HG03108 (cell line): ENCODE data around the gene MBD5.
A peak's percentile ranks its signal among the peaks of the same experiment; 100 is the strongest.
"Not testable (repeated sequence)": the region's sequence is repeated elsewhere in the genome, so short reads cannot be mapped to it uniquely, and the experiment has no call there.

Experiments used
- ATAC-seq: cut with Tn5 transposase; IDR thresholded peaks from one replicate; pipeline ENCODE4 v1.9.1; 2021; ENCODE audit warnings: moderate library complexity; ENCODE audit not compliant: unreplicated experiment

The MBD5 gene

GRCh38 chr2:148021059-148021861, at the start of gene MBD5:
MBD5 (plus strand) TSS chr2:148021091.
- peak; percentile 18 for ATAC-seq

GRCh38 chr2:147976102-147976501, 44.8 kb upstream of the MBD5 start:
- ATAC-seq, result no peak

GRCh38 chr2:147977679-147978078, 43.2 kb upstream of the MBD5 start:
- ATAC-seq, result no peak

- ATAC-seq, result no peak
These were observed 39.9 kb upstream of the MBD5 start for GRCh38 chr2:147980940-147981528.

GRCh38 chr2:147989102-147989501, 31.8 kb upstream of the MBD5 start:
- ATAC-seq, result no peak

- no peak for ATAC-seq
These were observed 31.0 kb upstream of the MBD5 start for GRCh38 chr2:147989809-147990403.

- ATAC-seq, result not testable (repeated sequence)
These were observed 25.9 kb upstream of the MBD5 start for GRCh38 chr2:147994965-147995364.

GRCh38 chr2:147996828-147997227, 24.1 kb upstream of the MBD5 start:
- no peak for ATAC-seq

GRCh38 chr2:147998203-147998602, 22.7 kb upstream of the MBD5 start:
- no peak for ATAC-seq

- ATAC-seq, result no peak
These were observed 21.8 kb upstream of the MBD5 start for GRCh38 chr2:147999126-147999525.

- ATAC-seq, result no peak
These were observed 20.8 kb upstream of the MBD5 start for GRCh38 chr2:148000095-148000494.

GRCh38 chr2:148002420-148002819, 18.5 kb upstream of the MBD5 start:
- ATAC-seq, result not testable (repeated sequence)

- no peak for ATAC-seq
These were observed 14.5 kb upstream of the MBD5 start for GRCh38 chr2:148006249-148007007.

GRCh38 chr2:148007219-148007900, 13.5 kb upstream of the MBD5 start:
- no peak for ATAC-seq

- not testable (repeated sequence) for ATAC-seq
These were observed 12.5 kb upstream of the MBD5 start for GRCh38 chr2:148008411-148008810.

- ATAC-seq, result no peak
These were observed 7.0 kb upstream of the MBD5 start for GRCh38 chr2:148013876-148014275.

- ATAC-seq, result no peak
These were observed 6.3 kb upstream of the MBD5 start for GRCh38 chr2:148014616-148015015.

GRCh38 chr2:148020111-148021058, 506 bp upstream of the MBD5 start, which contains the start of gene ORC4:
ORC4 (minus strand) TSS chr2:148020737; CDS start chr2:147975958, 44,779 bp downstream.
- ATAC-seq, result peak; percentile 73

- ATAC-seq, result no peak
These were observed 995 bp downstream of the MBD5 start for GRCh38 chr2:148021886-148022285.

GRCh38 chr2:148022351-148022750, 1.5 kb downstream of the MBD5 start:
- no peak for ATAC-seq
